Lower leg skin (tissue), 4 donors: ENCODE data around the gene PDZRN3. TPM values are rescaled to one million over a fixed set of nuclear protein-coding genes. Genes with fewer than 3 reads are reported as not detected.

Experiments used
- DNase-seq, 2 donors: peaks; one replicate each; pipeline ENCODE4 v3.0.0-alpha.2; 2019; ENCODE audit warnings: low spot score in 2 of 2
- H3K4me3 ChIP-seq: fragments of 200-600 bp; sonication (generic); 2 replicates; pipeline ENCODE4 v1.5.1; 2017; ENCODE audit warnings: mild to moderate bottlenecking, low read depth; ENCODE audit not compliant: poor library complexity, severe bottlenecking
- POLR2A ChIP-seq, 2 donors: fragments of 450-650 bp; IDR thresholded peaks; one replicate each; pipeline ENCODE4 v1.6.1; 2016 to 2017; ENCODE audit warnings: antibody characterized with exemption in 2 of 2, mild to moderate bottlenecking in 1 of 2, moderate library complexity in 1 of 2
- WGBS, 2 donors: methylation state at CpG; one replicate each; pipeline ENCODE4 v1.1.5; 2018; 5-methylcytosine and 5-hydroxymethylcytosine counted together
- intact Hi-C: fragments of 100-400 bp; cut with DNase I; formaldehyde crosslinking; loops from one replicate; pipeline ENCODE4 v1.15.0; 2023; ENCODE audit warnings: low total_unique reads
- total RNA-seq, 4 donors: library from RNA; depleted of rRNA; stranded (reverse); fragments of >200 nt; gene quantifications; one replicate each; pipeline ENCODE4 v1.1.0, GENCODE V29; 2016
- TF ChIP-seq, protein P1 (sequence below), 3 donors: fragments of 450-650 bp; IDR thresholded peaks; one replicate each; pipeline ENCODE4 v1.5.1; 2016; ENCODE audit warnings: antibody characterized with exemption in 3 of 3, mild to moderate bottlenecking in 3 of 3, moderate library complexity in 2 of 3

Gene PDZRN3
- total RNA-seq, 4 donors from 2014 or later = 9.7 to 29.9 (median 13.4) TPM

DNA sequence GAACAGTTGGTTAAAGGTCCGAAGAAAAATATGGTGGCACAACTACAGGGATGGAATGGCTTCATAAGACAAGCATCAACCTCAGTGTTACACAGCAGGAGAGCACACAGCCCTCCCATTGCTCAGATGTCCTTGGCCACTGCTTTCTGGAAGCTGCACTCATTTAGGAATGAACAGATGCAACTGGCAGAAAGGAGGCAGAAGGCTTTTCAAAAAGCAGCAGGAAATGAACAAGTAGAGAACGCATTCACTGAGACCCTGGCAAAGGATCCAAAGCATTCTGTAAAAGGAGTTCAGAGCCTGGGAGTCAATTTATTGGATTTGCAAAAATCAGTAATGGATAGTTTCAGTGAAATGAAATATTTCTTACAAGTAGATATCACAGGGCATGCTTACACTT is 101.1 kb downstream of the PDZRN3 start:
- DNase-seq = no peak
- WGBS, 2 donors = 68 to 72% methylated on average over 2 of the region's 2 CpGs
- H3K4me3 ChIP-seq = no peak overlapping the region
- TF ChIP-seq POLR2A (IDR thresholded peaks at IDR 0.05) = no peak
- TF ChIP-seq, protein P1, sequence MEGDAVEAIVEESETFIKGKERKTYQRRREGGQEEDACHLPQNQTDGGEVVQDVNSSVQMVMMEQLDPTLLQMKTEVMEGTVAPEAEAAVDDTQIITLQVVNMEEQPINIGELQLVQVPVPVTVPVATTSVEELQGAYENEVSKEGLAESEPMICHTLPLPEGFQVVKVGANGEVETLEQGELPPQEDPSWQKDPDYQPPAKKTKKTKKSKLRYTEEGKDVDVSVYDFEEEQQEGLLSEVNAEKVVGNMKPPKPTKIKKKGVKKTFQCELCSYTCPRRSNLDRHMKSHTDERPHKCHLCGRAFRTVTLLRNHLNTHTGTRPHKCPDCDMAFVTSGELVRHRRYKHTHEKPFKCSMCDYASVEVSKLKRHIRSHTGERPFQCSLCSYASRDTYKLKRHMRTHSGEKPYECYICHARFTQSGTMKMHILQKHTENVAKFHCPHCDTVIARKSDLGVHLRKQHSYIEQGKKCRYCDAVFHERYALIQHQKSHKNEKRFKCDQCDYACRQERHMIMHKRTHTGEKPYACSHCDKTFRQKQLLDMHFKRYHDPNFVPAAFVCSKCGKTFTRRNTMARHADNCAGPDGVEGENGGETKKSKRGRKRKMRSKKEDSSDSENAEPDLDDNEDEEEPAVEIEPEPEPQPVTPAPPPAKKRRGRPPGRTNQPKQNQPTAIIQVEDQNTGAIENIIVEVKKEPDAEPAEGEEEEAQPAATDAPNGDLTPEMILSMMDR (IDR thresholded peaks at IDR 0.05) = no peak
- intact Hi-C loops = no loop called here

DNA sequence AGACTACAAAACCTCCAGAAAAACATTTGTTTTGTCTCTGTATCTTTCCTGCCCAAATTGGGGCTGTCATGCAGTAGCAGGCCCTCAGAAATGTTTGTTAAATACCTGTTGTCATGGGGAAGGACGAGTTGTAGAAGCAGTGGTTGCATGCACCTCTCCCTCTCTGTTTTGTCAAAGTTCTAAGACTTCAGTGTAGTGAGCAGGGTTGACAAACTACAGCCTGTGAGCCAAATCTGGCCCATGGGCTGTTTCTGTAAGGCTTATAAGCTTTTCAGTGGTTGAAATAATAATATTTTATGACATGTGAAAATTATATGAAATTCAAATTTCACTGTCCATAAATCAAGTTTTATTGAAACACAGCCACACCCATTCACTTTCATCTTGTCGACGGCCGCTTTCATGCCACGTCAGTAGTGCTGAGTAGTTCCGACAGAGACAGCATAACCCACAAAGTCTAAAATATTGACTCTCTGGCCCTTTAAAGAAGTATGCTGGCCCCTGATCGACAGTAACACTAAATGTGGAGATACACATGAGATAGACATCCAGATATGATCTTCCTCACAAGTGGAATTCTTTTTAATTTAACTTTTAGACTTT is 102.9 kb downstream of the PDZRN3 start:
- intact Hi-C loops = no loop called here
- 35 to 44% methylated on average over 7 of the region's 7 CpGs for WGBS, 2 donors
- no peak for DNase-seq
- H3K4me3 ChIP-seq = no peak overlapping the region
- no peak for TF ChIP-seq POLR2A (IDR thresholded peaks at IDR 0.05)
- TF ChIP-seq, protein P1 (IDR thresholded peaks at IDR 0.05) = no peak

DNA sequence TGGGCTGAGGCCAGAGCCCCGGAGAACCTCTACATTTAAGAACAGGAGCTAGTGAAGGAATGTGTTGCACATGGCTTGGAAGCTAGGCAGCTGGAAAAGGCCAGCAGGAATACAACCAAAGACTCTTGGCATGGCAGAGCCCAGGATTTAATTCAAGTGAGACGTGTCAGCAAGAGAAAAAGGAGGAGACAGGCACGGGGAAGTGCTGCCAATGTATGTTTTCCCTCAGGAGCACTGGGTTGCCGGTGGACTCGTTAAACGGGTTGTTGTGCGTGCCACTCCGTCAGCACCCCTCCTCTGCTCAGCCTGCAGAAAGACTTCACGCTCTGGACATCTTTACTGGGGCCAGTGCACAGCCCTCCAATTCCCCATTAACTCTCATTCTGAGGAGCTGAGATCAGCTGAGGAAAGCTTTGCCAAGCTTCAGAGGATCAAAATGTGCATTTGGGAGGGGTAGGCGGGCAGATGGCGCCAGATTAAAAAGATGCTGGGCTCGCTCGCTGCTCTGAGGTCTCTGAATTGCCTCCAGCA is 103.7 kb downstream of the PDZRN3 start:
- no peak overlapping the region for H3K4me3 ChIP-seq
- DNase-seq = peak in 1 of 2 donors; percentile 64
- WGBS, 2 donors = 29% methylated on average over 13 of the region's 13 CpGs
- intact Hi-C loops = no loop called here
- TF ChIP-seq POLR2A (IDR thresholded peaks at IDR 0.05) = no peak
- TF ChIP-seq, protein P1 (IDR thresholded peaks at IDR 0.05) = no peak

DNA sequence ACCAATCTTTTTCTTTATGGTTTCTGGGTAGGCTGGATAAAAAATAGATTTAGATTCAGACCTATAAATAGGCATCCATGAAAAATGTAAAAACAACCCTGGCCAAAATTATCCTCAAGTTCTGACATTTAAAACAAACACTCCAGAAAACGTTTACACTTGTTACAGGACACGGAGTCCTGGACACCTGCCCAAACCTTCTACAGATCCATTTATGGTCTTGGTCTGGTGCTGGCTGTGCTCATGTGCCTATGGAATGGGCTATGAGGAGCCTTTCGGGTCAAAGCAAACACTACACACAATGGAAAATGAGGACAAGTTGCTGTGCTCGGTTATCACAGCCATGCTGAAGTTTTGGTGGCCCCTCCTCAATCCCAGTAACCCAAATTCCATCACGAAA is 108.1 kb downstream of the PDZRN3 start:
- WGBS, 2 donors = 49 to 55% methylated on average over 5 of the region's 5 CpGs
- no peak for TF ChIP-seq POLR2A (IDR thresholded peaks at IDR 0.05)
- TF ChIP-seq, protein P1 (IDR thresholded peaks at IDR 0.05) = no peak
- no peak overlapping the region for H3K4me3 ChIP-seq
- no peak for DNase-seq
- intact Hi-C loops = no loop called here

DNA sequence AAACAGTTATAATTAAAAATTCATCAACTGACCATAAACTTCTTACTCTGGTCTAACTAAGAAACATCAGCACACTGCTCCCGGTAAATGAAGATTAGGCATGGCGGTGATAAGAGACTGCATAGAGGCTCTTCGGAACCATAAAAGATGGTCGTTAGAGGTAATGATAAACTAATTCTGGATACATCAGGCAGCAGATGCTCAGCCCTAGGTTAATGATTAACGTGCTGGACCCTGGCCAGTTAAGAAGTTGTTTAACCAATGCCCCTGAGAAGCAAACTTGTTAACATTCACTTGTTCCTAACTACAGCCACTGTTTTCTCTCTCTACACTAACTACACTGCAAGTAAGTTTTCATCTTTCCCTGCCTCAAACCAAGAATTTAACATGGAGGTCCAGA is 111.5 kb downstream of the PDZRN3 start:
- TF ChIP-seq, protein P1 (IDR thresholded peaks at IDR 0.05) = no peak
- TF ChIP-seq POLR2A (IDR thresholded peaks at IDR 0.05) = no peak
- 81% methylated on average over 5 of the region's 5 CpGs for WGBS, 2 donors
- H3K4me3 ChIP-seq = no peak overlapping the region
- DNase-seq = no peak
- intact Hi-C loops = no loop called here
